HG02884 (cell line): ENCODE measurements around the gene CHN2.

Experiments used
- ATAC-seq: cut with Tn5 transposase; IDR thresholded peaks from one replicate; pipeline ENCODE4 v1.9.1; 2021; ENCODE audit warnings: mild to moderate bottlenecking, moderate library complexity; ENCODE audit not compliant: unreplicated experiment

The CHN2 gene

DNA sequence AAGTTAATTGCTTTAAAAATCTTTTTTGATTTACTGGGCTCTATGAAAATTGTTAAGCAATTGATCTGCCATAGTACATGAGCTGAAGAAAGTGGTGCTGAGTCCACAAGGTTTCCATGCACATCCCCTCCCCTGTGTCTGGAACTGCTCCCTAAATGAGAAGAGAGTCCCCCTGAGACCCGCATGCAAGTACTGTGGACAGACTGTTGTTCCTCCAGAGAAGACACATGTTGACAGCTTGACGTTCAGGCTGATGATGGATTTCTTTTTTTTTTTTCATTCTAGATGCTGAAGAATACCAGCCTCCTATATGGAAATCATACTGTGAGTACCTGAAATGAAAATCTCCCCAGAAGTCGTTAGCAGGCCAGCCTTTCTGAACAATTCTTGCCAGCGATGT lies 159.8 kb downstream of the CHN2 start:
- no peak for ATAC-seq

DNA sequence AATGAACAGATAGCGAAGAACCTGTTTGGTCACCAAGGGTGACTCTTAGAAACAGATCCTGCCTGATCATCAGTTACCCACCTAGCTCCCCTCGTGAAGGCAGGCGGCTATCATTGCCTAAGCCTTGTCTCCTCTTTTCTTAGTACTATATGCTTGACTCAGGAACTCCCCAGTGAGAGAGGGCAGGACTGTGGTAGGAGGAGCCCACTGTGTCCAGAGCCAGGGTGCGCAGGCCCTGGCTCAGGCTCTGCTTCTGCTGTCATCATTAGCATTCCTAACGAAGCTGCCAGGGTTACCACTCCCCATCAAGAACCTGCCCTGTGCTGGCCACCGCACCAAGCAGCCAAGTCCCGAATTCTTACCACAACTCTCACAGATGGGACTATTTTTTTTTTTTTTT lies 160.8 kb downstream of the CHN2 start:
- no peak for ATAC-seq

DNA sequence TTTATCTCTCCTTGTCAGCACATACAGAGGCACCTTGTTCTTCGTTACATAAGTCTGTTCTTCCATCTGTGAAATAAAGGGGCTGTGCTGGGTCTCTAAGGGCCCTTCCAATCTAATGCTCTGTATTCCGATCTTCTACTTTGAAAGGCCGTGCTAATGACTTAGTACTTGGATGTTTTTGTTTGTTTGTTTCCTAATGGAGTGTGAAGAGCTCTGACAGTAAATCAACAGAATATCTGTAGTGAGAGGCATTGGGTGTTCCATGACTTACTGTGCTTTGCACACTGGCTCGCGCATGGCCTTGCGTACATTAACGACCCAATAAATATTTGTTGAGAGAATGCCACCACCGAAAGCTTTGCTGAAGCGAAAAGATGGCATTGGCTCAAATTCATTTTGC lies 162.1 kb downstream of the CHN2 start:
- no peak for ATAC-seq

DNA sequence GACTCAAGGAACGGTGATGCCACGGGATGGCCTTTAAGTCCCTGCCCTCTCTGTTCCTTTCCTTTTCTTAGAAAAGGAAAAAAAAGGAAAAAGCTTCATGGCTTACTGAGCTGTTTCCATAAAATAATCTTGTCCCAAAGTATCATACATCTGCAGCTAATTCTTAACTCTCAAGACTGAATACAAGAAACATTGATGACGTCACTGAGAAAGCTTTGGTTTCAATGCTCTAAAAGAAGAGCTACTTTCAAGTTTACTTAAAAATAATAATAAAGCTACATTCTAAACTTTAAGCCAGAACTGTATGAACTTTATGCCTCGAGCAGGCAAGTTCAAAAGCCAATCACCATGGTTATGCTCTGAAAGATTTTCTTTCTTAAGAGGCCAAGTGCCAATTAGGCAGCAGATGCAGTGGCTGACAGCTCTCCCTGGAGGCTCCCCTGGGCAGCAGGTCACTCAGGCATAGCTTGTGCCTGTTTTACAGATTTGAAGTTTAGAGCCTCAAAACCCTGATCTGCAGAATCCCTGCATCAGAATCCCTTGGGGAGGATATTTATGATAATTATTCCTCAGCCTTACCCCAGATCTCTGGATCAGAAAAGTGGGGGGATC lies 165.0 kb downstream of the CHN2 start:
- ATAC-seq = no peak

DNA sequence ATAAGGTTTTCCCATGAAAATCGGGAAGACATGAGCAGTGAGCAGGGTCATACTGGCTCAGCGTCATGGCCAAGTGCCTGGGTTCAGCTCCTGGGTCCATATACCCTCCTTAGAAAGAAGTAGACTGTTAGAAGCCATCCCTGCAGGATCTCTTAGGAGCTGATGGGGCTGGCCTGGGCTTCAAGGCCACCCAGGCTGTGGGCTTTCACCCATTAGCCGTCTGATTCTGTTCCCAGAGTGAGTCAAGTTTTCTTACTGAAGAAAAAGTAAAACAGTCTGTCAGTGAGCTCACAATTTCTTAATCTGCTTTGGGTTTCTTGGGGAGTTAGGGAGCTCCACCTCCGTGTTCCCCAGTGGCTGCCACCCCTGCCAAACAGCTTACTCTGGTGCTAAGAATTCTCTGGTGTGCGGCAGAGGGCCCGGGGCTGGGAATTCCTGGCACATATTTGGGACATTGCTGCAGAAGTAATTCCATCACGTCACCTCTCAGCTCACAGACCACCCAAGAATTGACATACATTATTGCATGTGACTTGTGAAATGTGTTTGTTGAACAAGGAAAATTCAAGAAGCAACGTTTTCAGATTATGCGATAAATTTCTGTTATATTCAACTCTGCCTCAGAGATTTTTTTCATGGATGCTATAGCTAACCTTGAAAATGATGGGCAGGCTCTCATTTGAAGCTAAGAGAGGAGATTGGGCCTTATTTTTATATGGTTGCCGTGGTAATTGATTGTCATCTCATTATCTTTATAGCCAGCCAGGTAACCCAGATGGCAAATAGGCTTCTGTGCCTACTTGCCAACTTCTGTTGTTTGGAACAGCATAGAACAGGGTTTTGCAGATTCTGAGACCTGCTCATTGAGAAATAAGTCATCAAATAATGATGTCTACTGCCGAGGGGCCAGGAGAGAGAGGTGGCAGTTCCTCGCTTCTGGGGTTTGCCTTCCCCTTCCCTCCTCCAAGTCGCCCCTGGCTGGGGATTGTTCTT lies 166.4 kb downstream of the CHN2 start:
- ATAC-seq = no peak

DNA sequence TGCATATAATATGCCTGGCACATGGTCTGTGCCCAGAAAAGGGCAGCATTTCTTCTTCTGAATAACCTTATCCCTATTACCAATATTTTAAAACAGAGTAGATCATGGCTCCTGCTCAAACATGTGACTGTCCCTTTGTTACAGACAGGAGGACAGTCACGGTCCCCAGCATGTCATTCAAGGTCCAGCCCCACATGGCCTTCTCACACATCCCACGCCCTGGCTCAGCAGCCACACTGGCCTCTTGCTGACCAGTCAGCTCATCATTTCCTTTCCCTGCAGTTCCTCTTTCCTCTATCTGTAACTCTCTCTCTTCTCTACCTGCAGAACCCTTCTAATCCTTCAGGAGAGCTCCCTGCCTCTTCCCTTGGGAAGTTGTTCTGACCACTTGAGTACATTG lies 167.8 kb downstream of the CHN2 start:
- ATAC-seq = no peak

DNA sequence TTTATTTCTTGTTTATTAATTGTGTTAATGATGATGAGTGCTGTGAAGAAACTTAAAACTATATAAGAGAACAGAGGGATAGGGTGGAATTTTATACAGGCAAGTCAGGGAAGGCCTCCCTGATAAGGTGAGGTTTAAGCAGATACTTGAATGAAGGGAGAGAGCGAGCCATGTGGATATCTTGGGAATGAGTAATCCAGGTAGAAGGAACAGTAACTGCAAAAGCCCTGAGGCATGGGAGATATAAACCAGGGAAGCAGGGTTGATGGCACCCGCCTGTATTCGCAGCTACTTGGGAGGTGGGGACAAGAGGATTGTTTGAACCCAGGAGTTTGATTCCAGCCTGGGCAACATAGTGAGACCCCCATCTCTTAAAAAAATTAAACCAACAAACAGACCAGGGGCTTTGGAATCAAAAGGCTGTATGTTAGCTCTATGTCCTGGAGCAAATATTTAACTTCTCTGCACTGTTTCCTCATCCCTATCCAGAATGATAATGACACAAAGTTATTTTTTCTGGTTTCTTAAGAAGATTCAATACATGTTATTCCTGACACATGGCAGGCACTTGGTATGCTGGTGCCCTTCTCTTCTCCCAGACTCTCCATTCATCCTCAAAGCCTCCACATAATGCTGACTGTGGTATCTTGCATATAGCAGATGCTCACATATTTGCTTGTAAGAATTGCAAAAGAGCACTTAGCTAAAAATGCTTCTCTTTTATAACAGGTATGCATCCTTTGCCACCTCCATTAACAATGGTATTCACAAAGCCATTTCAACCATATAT lies 169.3 kb downstream of the CHN2 start:
- no peak for ATAC-seq

DNA sequence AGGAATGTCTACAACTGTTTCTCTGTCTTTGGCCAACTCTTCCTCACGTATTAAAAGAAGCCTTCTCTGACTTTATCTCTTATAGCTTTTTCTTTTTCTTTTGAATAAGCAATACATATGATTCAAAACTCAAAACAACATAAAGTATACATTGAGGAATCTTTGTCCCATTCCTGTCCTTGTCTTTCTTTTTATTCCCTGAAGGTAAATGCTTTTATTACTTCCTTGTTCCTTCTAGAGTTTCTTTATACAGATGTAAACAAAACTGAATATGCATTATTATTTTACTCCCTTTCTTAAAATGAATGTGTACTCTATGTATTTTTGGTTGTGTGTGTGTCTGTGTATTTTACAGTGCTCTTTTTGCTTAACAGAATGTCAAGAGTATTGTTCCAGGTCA lies 170.1 kb downstream of the CHN2 start:
- ATAC-seq = no peak

DNA sequence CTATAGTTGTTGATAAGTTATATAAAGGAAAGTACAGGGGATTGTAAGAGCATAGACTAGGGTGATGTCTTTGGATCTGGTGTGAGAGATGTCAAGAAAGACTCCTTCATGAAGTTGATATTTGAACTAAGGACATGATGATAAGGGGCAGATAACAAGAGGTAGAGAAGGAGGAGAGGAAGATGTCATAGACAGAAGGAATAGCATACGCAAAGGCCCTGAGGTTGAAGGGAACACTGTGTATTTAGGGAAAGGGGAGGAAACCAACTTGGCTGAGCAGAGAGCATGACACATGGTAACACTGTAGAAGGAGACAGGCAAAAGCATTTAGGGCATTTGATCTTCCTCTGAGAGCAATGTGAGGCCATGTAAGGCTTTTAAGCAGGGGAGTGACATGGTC lies 170.8 kb downstream of the CHN2 start:
- no peak for ATAC-seq

DNA sequence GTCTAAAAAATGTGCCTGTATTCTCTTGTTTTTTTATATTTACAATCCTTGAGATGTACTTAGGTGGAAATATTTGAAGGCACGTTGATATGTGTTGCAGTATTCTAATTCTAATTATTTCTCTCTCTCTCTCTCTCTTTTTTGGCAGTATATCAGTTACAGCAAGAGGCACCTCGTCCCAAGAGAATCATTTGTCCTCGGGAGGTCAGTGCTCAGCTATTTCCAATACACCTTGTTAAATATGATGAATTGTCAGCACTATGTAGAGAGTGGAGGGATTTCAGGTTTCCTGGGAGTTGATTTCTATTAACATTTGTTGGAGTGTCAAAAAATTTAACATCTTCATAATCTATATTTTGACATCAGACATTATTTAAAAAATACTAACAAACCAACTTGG lies 173.2 kb downstream of the CHN2 start:
- ATAC-seq = no peak

DNA sequence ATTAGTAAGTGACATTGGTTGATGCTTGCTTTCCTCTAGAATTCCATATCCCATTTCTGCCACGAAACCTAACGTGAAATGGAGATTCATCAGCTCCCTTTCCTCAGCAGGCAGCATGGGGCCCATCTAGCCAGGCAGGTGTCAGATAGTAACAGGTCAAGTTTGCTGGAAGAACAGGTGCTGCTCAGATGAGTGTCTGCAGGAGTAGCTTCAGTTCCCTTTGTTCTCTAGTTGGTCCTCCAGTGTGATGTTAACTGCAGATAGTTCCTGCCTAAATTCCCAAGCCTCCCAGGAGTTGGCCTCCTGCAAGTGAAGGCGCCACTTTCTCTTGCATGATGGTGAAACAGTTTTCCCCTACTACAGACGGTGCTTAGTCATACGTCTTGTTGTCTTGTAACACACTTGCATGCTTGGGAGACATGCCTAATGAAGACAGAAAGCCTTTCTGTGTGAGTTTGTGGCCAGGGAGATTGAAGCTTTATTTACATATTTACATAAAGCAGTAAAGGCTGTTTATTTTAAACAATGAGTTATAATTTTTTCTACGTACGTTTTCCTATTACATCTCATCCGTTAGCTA lies 175.4 kb downstream of the CHN2 start:
- ATAC-seq = no peak

DNA sequence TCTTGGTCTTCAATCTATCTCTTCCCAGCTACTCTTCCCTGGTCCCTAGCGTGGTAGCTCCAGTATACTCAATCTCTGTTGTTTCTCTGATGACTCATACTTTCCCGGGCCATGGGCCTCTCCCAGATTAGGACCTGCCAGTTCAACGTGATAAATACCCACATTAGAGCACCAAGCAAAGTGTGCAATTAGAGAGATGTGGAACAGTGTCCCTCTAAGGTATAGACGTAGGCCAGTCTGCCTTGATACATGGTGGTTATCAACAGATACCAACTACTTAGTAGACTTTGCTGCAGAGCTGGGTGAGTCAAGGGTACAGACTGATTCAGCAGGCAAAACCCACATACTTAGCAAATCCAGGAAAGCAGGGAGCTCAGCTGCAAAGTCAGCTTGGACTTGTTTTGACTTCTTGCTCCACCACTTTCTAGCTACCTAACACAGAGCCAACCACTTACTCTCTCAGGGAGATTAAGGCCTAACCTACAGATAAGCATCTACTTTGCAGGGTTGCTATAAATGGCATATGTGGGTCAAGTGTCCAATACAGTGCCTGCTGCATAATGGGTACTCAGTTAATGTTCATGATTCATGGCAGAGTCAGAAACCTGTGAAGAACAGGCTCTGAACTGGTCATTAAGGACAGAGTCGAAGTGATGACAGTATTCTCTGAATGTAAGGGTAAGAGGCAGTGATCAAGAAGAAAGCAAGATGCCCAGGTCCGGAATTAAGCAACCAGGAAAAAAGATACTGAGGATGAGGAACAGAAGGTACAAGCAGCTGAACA lies 176.1 kb downstream of the CHN2 start:
- ATAC-seq = no peak

DNA sequence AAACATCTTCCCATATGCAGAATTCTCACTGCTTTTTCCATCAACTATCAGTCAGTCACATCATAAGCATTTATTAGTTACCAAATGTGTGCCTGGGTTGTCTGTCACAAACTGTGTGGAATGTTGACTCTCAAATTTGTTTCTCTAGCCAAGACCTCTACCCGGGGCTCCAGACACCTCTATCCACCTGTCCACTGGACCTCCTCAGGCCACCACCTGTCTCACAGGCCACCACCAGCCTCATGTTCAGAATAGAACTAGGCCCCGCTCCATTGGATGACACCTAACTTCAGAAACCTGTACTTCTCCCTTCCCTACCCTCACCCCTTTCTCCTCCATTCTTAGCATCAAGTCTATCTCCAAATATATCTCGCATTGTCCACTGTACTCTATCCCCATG lies 176.9 kb downstream of the CHN2 start:
- no peak for ATAC-seq

DNA sequence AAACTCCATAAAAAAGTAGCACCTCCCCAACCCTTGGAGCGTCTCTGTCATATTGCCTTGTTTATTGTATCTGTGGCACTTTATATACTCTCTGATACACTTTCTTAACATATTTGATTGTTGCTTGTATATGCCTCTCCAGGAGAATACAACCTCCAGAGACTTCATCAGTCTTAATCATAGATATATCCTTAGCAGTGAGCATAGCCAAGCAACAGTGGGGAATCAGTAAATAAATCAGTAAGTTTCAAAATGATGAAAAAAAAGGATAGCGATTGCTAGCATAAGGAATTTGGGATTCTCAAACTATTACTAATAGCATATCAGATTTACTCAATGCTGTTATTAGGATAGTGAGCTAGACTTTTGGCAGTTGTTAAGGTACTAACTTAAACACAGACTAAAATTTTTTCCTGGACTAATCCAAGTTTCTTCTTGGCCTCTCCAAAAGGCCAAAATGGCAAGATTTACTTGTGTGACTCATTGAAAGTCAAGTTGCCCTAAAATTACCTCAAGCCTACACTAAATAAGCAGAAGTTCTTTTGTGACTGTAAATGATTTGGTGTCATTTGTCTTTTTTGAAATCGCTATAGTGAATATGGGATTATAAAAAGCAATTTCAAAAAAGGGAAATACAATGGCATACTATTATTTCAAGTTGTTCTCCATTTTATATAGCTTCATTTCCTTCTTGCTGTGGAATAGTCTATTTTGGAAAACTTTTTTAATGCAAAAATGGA lies 177.9 kb downstream of the CHN2 start:
- no peak for ATAC-seq

DNA sequence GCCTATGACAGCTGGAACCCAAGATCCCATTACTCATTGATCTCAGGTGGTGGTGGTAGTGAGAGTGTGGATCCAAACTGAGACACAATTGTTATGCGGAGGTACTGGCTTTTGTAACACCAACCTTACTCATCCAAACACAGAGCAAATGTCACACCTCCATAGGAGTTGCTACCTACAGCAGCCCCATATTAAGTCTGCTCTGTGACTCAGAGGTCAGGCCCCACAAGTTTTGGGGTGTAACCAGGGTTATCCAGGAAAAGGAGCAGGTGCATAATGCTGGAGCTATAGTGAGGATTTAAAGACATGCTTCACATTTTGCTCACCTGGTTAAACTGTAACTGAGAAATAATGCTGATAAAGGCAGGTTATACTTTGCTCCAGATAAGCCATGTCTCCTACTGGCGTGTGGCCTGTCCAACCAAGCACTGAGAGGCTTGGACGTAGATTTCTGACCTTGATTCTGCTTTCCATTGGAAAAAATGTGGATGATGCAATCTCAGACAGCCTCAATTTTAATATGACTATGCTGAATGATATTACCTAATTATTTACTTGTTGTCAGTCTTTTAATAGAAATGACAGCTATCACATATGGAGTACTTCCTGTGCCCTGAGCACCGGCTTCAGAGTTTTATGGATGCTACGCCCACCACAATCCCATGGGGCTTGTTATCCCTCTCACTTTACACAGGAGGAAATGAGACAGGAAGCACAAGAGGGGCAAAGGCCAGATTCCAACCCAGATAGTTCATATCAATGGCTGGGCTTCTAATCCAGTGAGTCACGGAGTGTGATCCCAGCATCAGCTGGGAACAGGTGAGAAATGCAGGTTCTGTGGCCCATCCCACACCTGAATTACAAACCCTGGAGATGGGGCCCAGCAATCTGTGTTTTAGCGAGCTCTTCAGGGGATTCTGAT lies 181.3 kb downstream of the CHN2 start:
- no peak for ATAC-seq

DNA sequence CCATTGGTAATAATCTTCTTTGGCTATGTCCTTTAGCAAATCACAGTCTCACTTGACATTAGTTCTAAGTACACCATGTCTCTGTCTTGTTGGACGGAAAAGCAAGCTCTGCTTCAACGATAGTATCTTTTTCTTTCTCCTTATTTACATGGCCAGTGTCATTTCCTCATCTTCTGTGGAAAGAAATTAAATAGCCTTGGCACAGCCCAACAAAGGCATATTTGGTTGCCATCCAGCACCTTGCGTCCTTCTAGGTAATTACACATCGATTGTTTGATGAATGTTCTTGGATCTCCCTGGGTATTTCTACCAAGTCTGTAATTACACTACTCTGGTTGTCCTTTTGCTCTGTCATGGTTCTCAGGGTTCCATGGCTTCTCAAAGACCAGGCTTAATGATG lies 183.1 kb downstream of the CHN2 start:
- ATAC-seq = no peak

DNA sequence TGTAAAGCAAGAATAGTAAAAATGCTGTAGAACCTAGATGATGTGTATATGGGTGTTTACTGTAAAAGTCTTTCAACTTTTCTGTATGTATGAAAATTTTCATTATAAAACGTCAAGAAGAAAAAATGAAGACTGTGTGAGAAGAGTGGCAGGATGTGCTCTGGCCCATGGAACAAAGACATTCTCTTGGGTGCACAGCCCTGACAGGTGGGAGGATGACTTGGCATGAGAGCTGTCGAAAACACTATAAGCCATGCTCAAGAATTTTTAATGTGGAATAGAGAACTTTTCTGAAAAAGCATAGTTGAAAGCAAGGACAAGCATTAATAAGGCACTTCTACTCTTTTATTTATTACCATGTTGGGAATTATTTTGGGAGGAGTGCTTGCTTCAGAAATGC lies 185.0 kb downstream of the CHN2 start:
- no peak for ATAC-seq

DNA sequence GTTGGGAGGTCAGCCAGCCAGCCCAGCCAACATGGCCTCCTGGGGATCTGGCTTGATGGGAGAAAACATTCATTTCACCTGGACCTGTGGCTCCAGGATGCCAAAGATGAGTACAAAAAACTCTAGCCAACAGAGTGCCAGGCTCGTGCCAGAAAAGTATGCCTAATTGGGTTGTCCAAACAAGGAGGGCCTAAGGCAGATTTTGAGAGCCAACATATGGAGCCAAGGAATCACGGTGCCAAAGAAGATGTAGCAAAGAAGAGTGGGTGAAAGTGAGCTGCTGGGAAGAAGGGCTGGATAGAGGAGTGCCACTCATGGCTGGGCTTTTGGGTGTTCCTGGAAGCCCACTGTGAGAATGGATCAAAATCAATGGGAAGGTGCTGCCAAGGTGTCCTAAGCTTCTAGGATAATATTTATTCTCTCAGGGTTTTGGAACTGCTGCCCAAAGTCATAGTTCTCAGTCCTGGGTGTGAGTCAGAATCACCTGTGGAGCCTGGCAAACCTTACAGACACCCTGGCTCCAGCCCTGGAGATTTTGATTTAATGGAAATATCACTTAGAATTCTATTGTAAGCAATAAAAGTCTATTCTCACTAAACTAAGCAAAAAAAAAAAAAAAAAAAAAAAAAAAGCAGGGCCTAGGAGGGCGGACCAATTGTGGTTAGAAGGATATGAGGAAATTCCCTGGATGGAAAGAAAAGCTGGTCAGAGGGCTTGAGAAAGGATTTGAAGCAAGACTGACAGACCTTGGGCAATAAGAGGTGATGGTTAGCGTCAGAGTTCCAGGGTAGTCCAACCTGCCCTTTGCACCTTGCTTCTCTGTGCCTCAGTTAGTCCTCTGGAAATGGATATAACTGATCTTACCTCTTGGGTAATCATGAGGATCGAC lies 186.9 kb downstream of the CHN2 start:
- no peak for ATAC-seq
